Neuronal stem cell (in vitro differentiated cells): ENCODE results near the gene SPECC1.
A peak's percentile ranks its signal among the peaks of the same experiment; 100 is the strongest.

Source experiments
- DNase-seq: peaks from one replicate; pipeline ENCODE4 v3.0.0-alpha.2; 2013; ENCODE audit warnings: low spot score
- H2AFZ ChIP-seq: one replicate; pipeline ENCODE4 v1.6.1; 2013; ENCODE audit warnings: mild to moderate bottlenecking, low read length, inconsistent platforms
- H2AK5ac ChIP-seq: 2 replicates; pipeline ENCODE4 v1.6.1; 2013; ENCODE audit warnings: low read depth, mild to moderate bottlenecking, inconsistent platforms, low read length, moderate library complexity, mixed read lengths
- H2BK120ac ChIP-seq: 2 replicates; pipeline ENCODE4 v1.6.1; 2013; ENCODE audit warnings: low read depth, mild to moderate bottlenecking, inconsistent platforms, low read length, moderate library complexity, mixed read lengths
- H2BK12ac ChIP-seq: one replicate; pipeline ENCODE4 v1.6.1; 2013; ENCODE audit warnings: low read length, inconsistent platforms
- H2BK15ac ChIP-seq: 2 replicates; pipeline ENCODE4 v1.6.1; 2013; ENCODE audit warnings: mild to moderate bottlenecking, low read length, inconsistent platforms, mixed read lengths
- H2BK5ac ChIP-seq: one replicate; pipeline ENCODE4 v1.6.1; 2013; ENCODE audit warnings: inconsistent platforms, mild to moderate bottlenecking, low read length, moderate library complexity
- H3K14ac ChIP-seq: one replicate; pipeline ENCODE4 v1.6.1; 2013; ENCODE audit warnings: low read length, inconsistent platforms
- H3K18ac ChIP-seq: 2 replicates; pipeline ENCODE4 v1.6.1; 2013; ENCODE audit warnings: low read length, inconsistent platforms
- H3K23ac ChIP-seq: 2 replicates; pipeline ENCODE4 v1.6.1; 2013; ENCODE audit warnings: low read depth, mild to moderate bottlenecking, mixed read lengths, low read length, inconsistent platforms; ENCODE audit not compliant: poor library complexity
- H3K27ac ChIP-seq: replicated peaks from 3 replicates; pipeline ENCODE4 v1.5.1; 2013; ENCODE audit warnings: low read length, inconsistent platforms
- H3K27me3 ChIP-seq, 3 experiments: 2 replicates each; pipeline ENCODE4 v1.6.1; 2013; ENCODE audit warnings: low read length in 3 of 3, mild to moderate bottlenecking in 2 of 3, inconsistent platforms in 1 of 3, low read depth in 1 of 3, mixed read lengths in 1 of 3, moderate library complexity in 1 of 3; ENCODE audit not compliant: control insufficient read depth in 3 of 3, insufficient read depth in 3 of 3
- H3K36me3 ChIP-seq, 2 donors: replicated peaks in 1 of 2; 2 replicates each; pipeline ENCODE4 v1.6.1; 2013; ENCODE audit warnings: low read length in 2 of 2; ENCODE audit not compliant: control insufficient read depth in 2 of 2, insufficient read depth in 2 of 2
- H3K4ac ChIP-seq: 2 replicates; pipeline ENCODE4 v1.6.1; 2013; ENCODE audit warnings: inconsistent platforms, mild to moderate bottlenecking, low read length, moderate library complexity
- H3K4me1 ChIP-seq, 2 donors: 1 replicate in 1 of 2; 2 replicates in 1 of 2; pipeline ENCODE4 v1.6.1; 2013; ENCODE audit warnings: low read length in 2 of 2, low read depth in 1 of 2; ENCODE audit not compliant: control insufficient read depth in 2 of 2, insufficient read depth in 1 of 2
- H3K4me2 ChIP-seq: one replicate; pipeline ENCODE4 v1.6.1; 2013; ENCODE audit warnings: mild to moderate bottlenecking, low read length, inconsistent platforms; ENCODE audit not compliant: insufficient read depth, poor library complexity, severe bottlenecking
- H3K4me3 ChIP-seq, 2 donors: 2 replicates each; pipeline ENCODE4 v1.5.1; 2013; ENCODE audit warnings: low read length in 2 of 2, mild to moderate bottlenecking in 2 of 2, inconsistent platforms in 1 of 2, moderate library complexity in 1 of 2
- H3K79me1 ChIP-seq: one replicate; pipeline ENCODE4 v1.6.1; 2013; ENCODE audit warnings: low read depth, mild to moderate bottlenecking, inconsistent platforms, low read length, moderate library complexity
- H3K9ac ChIP-seq: one replicate; pipeline ENCODE4 v1.6.1; 2013; ENCODE audit warnings: mild to moderate bottlenecking, low read depth, low read length, inconsistent platforms; ENCODE audit not compliant: poor library complexity
- H3K9me3 ChIP-seq, 2 donors: replicated peaks in 1 of 2; 2 replicates each; pipeline versions ENCODE3 to v1.6.1; 2013; ENCODE audit warnings: low read length in 2 of 2, mild to moderate bottlenecking in 2 of 2, inconsistent platforms in 1 of 2, low read depth in 1 of 2, mixed read lengths in 1 of 2, moderate library complexity in 1 of 2; ENCODE audit not compliant: control insufficient read depth in 2 of 2, insufficient read depth in 1 of 2
- H4K8ac ChIP-seq: one replicate; pipeline ENCODE4 v1.6.1; 2013; ENCODE audit warnings: low read depth, mild to moderate bottlenecking, inconsistent platforms, low read length, moderate library complexity
- H4K91ac ChIP-seq: one replicate; pipeline ENCODE4 v1.6.1; 2013; ENCODE audit warnings: low read length, low read depth, mild to moderate bottlenecking, inconsistent platforms; ENCODE audit not compliant: poor library complexity
- WGBS, 2 donors: extraction: QIAGEN DNeasy Blood & Tissue Kit; methylation state at CpG; one replicate each; pipeline ENCODE4 v1.1.7; 2013; ENCODE audit warnings: missing lambda C conversion rate in 2 of 2, mixed read lengths in 1 of 2; ENCODE audit not compliant: insufficient read length in 2 of 2, insufficient replicate concordance in 1 of 2; ENCODE audit errors: extremely low coverage in 2 of 2; 5-methylcytosine and 5-hydroxymethylcytosine counted together

The SPECC1 gene

GRCh38 chr17:20086416-20087076 lies 77.4 kb downstream of the SPECC1 start:
- peak overlapping the region; percentile 63 for H2AFZ ChIP-seq
- no peak overlapping the region for H3K4me2 ChIP-seq
- H2AK5ac ChIP-seq: peak overlapping the region; percentile 45
- WGBS, 2 donors: no CpG with 5 or more reads among the region's 7 CpGs
- H2BK5ac ChIP-seq: no peak overlapping the region
- peak overlapping the region; percentile 49 for H4K91ac ChIP-seq
- peak overlapping the region; percentile 44 for H4K8ac ChIP-seq
- H3K14ac ChIP-seq: no peak overlapping the region
- H3K9ac ChIP-seq: peak overlapping the region; percentile 39
- no peaks in the 10 kb centered on the region for H3K79me1 ChIP-seq
- no peak overlapping the region for H3K4me3 ChIP-seq
- no peak overlapping the region for H2BK15ac ChIP-seq
- peaks cover 20 to 24% of the 10 kb centered on the region in 2 donors for H3K4me1 ChIP-seq
- no peak overlapping the region for H3K27ac ChIP-seq
- H3K4ac ChIP-seq: no peak overlapping the region
- no peaks in the 10 kb centered on the region for H3K9me3 ChIP-seq
- H3K23ac ChIP-seq: no peak overlapping the region
- peak overlapping the region; percentile 6 for H2BK120ac ChIP-seq
- H3K36me3 ChIP-seq: no peaks in the 10 kb centered on the region
- H3K27me3 ChIP-seq: peaks cover 0 to 3% (median 0%) of the 10 kb centered on the region in 3 experiments
- peak overlapping the region; percentile 81 for H3K18ac ChIP-seq
- DNase-seq: no peak
- H2BK12ac ChIP-seq: no peak overlapping the region

DNA sequence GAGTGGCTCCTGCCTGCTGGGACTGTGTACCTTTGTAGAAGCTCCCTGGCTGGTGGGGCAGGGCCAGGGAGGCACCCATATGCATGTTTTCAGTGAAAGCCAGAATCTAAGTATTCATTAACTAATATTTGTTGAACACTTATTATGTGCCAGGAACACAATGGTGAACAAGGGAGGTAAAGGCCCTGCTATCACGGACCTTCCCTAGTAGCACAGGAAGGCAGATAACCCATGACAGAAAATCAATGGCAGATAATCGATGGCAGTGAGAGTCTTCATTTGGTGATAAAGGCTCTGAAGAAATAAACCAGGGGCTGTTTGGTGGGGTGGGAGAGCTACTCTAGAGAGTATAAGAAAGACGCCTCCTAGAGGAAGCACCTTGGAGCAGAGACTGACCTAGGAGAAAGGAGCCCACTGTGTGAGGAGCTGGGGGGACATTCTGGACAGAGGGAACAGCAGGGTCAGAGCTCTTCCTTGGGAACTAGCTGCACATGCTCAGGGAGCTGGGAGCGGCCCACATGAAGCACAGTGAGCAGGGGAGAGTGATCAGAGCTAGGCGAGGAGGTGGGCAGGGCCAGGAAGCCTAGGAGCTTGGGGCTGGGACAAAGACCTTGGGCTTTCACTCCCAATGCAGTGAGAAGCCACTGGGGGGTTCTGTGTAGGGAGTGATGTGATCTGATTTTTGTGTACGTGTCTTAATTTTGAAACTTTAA lies 78.5 kb downstream of the SPECC1 start:
- Histone ChIP-seq H3K79me1 (no peaks in the 10 kb centered on the region), H3K9ac (no peak overlapping the region), H2BK15ac (no peak overlapping the region), H3K14ac (no peak overlapping the region), H2AK5ac (no peak overlapping the region), H3K4me3 (no peak overlapping the region), H4K91ac (no peak overlapping the region), H4K8ac (no peak overlapping the region), H3K9me3 (no peaks in the 10 kb centered on the region), H3K27me3 (no peaks in the 10 kb centered on the region), H3K4me2 (no peak overlapping the region), H2BK5ac (no peak overlapping the region), H2BK12ac (no peak overlapping the region), H2AFZ (no peak overlapping the region), H2BK120ac (no peak overlapping the region), H3K18ac (no peak overlapping the region), H3K23ac (no peak overlapping the region), H3K4ac (no peak overlapping the region), H3K36me3 (no peaks in the 10 kb centered on the region), H3K4me1 (peaks cover 25 to 35% of the 10 kb centered on the region in 2 donors), H3K27ac (no peak overlapping the region)
- no peak for DNase-seq
- no CpG with 5 or more reads among the region's 6 CpGs for WGBS, 2 donors

GRCh38 chr17:20089756-20090547 lies 80.8 kb downstream of the SPECC1 start:
- Histone ChIP-seq H3K18ac (peak overlapping the region; percentile 22), H3K14ac (no peak overlapping the region), H3K4me1 (peaks cover 24 to 41% of the 10 kb centered on the region in 2 donors), H3K4me2 (no peak overlapping the region), H4K91ac (no peak overlapping the region), H2BK5ac (no peak overlapping the region), H2AFZ (no peak overlapping the region), H3K23ac (no peak overlapping the region), H2BK12ac (no peak overlapping the region), H3K27ac (no peak overlapping the region), H2BK15ac (peak overlapping the region; percentile 1), H4K8ac (no peak overlapping the region), H3K27me3 (no peaks in the 10 kb centered on the region), H3K9ac (no peak overlapping the region), H3K79me1 (no peaks in the 10 kb centered on the region), H3K9me3 (no peaks in the 10 kb centered on the region), H3K4me3 (no peak overlapping the region), H3K36me3 (no peaks in the 10 kb centered on the region), H3K4ac (no peak overlapping the region), H2AK5ac (no peak overlapping the region), H2BK120ac (no peak overlapping the region)
- no peak for DNase-seq
- no CpG with 5 or more reads among the region's 15 CpGs for WGBS, 2 donors
